GM03348 (cell line): ENCODE results near the gene KRI1.
"Not testable (repeated sequence)": the region's sequence is repeated elsewhere in the genome, so short reads cannot be mapped to it uniquely, and the experiment has no call there.

Experiments
- DNase-seq: peaks from one replicate; pipeline ENCODE4 v3.0.0; 2012; ENCODE audit warnings: low spot score

The KRI1 gene

DNA sequence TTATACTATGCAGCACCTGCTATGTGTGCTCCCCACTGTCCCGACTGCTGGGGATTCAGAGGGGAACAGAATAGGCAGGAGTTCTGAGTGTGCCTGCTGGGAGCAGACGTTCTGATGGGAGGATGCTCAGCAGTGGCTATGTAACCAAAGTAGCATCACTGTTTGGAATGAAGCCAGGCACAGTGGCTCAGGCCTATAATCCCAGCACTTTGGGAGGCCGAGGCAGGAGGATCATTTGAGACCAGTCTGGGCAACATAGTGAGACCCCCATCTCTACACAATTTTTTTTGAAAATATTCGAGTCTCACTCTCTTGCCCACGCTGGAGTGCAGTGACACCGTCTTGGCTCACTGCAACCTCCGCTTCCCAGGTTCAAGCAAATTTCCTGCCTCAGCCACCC is 16.1 kb downstream of the KRI1 start:
- DNase-seq, result no peak

DNA sequence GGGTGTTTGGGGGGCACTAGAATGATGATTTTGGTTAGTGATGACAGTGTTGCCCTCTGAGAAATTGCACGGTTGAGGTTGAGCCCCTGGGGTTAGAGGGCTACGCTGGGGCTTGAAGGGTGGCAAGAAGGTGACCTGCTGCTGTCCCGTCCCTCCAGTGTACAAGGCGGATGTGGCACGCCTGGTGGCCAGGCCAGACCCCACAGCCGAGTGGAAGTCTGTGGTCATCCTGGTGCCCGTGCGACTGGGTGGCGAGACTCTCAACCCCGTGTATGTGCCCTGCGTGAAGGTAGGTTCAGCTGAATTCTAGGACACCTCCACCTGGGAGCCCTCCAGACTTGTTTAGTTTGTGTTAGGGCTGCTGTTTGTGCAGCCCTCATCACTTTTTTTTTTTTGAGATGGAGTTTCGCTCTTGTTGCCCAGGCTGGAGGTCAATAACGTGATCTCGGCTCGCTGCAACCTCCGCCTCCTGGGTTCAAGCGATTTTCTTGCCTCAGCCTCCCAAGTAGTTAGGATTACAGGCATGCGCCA is 17.0 kb downstream of the KRI1 start:
- DNase-seq, result no peak

DNA sequence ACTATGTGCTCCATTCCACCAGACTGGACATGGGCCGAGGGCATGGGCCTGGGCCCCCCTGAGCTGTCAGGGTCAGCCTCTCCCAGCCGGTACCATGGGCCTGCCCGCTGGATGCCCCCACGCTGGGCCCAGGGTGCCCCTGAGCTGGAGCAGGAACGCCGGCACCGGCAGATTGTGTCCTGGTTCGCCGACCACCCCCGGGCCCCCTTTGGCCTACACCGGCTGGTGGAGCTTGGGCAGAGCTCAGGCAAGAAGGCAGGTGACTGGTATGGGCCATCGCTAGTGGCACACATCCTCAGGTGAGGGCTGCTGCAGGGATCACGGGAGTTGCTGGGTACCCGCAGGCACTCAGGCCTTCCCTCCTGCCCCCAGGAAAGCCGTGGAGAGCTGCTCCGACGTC is 19.0 kb downstream of the KRI1 start:
- no peak for DNase-seq

GRCh38 chr19:10544753-10545251 is 21.0 kb downstream of the KRI1 start:
- no peak for DNase-seq

DNA sequence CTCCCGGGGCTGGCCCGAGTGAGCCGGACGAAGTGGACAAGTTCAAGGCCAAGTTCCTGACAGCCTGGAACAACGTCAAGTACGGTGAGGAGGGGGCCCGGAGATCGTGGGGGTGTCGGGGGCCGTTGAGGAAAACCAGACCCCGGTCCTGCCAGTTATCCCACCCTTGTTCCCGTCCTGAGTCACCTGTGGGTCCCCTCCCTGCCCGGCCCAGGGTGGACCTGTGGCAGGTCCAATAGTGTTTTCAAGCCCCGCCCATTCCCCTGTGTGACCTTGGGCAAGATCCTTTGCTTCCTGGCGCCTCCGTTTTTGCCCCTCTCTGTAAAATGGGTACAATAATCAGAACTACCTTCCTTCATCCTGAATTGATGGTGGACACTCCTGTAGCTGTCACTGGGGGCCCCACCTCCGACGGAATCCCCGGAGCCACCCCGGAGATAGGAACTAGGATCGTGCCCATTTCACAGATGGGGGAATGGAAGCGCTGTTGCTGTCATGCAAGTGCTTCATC is 21.5 kb downstream of the KRI1 start:
- no peak for DNase-seq

- DNase-seq, result peak; percentile 98
Measured at GRCh38 chr19:10543420-10544241, 22.2 kb downstream of the KRI1 start, which contains the start of gene ATG4D. Gene ATG4D, plus strand, starts transcription at chr19:10543904. Its CDS starts 187 bp downstream, at chr19:10544091.

DNA sequence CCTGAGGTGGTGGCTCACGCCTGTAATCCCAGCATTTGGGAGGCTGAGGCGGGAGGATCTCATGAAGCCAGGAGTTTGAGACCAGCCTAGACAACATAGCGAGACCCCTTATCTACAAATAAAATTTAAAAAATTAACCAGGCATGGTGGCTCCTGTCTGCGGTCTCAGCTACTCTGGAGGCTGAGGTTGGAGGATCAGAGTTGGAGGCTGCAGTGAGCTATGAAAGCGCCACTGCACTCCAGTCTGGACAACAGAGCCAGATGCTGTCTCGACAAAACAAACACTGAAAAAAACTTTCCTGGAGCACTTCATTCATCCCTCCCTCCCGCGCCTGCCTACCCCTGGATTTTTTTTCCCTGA is 22.8 kb downstream of the KRI1 start:
- DNase-seq, result no peak

GRCh38 chr19:10539016-10539415 is 26.8 kb downstream of the KRI1 start:
- DNase-seq, result not testable (repeated sequence)

DNA sequence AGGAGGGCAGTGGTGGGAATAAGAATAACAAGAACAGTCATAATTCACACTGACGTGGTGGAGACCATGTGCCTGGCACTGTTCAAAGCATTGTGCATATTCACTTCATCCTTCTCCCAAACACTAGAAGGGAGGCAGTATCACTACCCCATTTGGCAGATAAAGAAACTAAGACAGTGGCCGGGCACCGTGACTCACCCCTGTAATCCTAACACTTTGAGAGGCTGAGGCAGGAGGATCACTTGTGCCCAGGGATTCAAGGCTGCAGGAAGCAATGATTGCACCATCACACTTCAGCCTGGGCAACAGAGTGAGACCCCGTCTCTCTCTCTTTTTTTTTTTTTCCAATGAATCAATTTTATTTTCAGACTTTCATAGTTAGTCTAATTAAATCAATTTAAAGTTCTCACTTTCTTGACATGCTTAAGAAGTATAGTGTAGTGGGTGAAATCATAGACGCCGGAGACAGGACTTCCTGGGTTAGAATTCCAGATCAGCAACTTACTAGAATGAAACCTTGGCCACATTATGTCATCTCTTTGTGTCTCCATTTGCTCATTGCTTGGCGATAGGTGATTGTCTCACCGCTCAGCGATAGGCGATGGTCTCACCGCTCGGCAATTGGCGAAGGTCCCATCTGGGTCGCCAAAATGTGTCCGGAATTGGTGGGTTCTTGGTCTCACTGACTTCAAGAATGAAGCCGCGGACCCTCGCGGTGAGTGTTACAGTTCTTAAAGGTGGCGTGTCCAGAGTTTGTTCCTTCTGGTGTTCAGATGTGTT is 27.4 kb downstream of the KRI1 start:
- no peak for DNase-seq

GRCh38 chr19:10537668-10538067 is 28.1 kb downstream of the KRI1 start:
- no peak for DNase-seq

- DNase-seq, result no peak
Measured at GRCh38 chr19:10535613-10536012, 30.2 kb downstream of the KRI1 start.

- peak; percentile 73 for DNase-seq
Measured at GRCh38 chr19:10533646-10534386, 32.0 kb downstream of the KRI1 start.

GRCh38 chr19:10532457-10532856 is 33.4 kb downstream of the KRI1 start:
- DNase-seq, result no peak

DNA sequence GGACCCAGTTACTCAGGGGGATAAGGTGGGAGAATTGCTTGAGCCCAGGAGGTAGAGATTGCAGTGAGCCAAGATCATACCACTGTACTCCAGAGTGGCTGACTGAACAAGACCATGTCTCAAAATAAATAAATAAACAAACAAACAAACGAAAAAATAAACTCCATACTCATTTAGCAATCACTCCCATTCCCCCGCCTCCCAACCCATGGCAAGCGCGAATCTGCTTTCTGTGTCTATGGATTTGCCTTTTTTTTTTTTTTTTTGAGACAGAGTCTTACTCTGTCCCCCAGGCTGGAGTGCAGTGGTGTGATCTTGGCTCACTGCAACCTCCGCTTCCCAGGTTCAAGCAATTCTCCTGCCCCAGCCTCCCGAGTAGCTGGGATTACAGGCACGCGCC is 38.9 kb downstream of the KRI1 start:
- not testable (repeated sequence) for DNase-seq

GRCh38 chr19:10525636-10526035 is 40.2 kb downstream of the KRI1 start:
- no peak for DNase-seq

DNA sequence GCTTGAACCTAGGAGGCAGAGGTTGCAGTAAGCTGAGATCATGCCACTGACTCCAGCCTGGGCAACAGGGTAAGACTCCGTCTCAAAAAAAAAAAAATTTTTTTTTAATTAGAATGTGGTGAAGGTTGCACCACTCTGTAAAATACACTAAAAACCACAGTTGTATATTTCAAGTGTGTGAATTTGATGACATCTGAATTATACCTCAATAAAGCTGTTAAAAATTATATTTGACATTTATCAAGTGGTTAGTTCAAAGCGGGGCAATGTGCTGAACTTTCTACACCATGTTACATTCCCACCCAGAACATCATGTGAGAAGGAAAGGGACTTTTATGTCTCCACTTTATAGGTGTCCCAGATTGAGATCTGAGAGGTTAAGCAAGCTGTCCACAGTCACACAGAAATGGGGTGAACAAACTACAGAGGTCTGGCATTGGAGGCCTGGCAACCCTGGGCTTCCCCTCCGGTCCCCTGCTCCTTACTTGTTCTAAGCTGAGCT is 42.6 kb downstream of the KRI1 start:
- DNase-seq, result no peak

DNA sequence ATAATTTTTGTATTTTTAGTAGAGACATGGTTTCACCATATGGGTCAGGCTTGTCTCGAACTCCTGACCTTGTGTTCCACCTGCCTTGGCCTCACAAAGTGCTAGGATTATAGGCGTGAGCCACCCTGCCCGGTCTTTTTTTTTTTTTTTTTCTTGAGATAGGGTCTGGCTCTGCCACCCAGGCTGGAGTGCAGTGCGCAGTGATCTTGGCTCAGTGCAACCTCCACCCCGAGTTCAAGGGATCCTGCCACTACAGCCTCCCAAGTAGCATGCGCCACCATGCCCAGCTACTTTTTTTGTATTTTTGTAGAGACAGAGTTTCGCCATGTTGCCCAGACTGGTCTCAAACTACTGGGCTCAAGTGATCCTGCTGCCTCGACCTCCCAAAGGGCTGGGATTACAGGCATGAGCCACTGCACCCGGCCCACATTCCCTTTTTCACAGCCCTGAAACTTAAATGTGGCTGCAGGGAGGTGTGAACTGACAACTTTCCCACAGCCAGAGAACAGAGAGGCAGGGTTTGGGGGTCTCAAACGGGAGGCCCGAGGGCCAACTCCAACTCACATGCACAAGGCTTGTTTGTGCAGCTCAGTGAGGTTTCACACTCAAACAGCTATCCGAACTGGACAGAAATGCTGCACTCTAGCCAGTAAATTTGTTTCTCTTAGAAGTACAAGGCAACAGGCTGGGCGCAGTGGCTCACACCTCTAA is 44.2 kb downstream of the KRI1 start:
- no peak for DNase-seq

GRCh38 chr19:10520652-10521318 is 45.0 kb downstream of the KRI1 start:
- no peak for DNase-seq

GRCh38 chr19:10519421-10519820 is 46.4 kb downstream of the KRI1 start:
- DNase-seq, result no peak
